Ureter (tissue), 1 donor: Measurements from ENCODE around the gene SLITRK4. TPM values are rescaled to one million over a fixed set of nuclear protein-coding genes. Genes with fewer than 3 reads are reported as not detected.

Experiments used
- DNase-seq: peaks from one replicate; pipeline ENCODE4 v3.0.0-alpha.2; 2020; ENCODE audit warnings: low spot score
- total RNA-seq: library from RNA; stranded (reverse); gene quantifications from one replicate; pipeline ENCODE4 v1.2.4, GENCODE V29; 2023
- donor health status: DM: yes; HTN: yes; CAD: no.

Gene SLITRK4, protein sequence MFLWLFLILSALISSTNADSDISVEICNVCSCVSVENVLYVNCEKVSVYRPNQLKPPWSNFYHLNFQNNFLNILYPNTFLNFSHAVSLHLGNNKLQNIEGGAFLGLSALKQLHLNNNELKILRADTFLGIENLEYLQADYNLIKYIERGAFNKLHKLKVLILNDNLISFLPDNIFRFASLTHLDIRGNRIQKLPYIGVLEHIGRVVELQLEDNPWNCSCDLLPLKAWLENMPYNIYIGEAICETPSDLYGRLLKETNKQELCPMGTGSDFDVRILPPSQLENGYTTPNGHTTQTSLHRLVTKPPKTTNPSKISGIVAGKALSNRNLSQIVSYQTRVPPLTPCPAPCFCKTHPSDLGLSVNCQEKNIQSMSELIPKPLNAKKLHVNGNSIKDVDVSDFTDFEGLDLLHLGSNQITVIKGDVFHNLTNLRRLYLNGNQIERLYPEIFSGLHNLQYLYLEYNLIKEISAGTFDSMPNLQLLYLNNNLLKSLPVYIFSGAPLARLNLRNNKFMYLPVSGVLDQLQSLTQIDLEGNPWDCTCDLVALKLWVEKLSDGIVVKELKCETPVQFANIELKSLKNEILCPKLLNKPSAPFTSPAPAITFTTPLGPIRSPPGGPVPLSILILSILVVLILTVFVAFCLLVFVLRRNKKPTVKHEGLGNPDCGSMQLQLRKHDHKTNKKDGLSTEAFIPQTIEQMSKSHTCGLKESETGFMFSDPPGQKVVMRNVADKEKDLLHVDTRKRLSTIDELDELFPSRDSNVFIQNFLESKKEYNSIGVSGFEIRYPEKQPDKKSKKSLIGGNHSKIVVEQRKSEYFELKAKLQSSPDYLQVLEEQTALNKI
- 0.18 TPM for total RNA-seq

DNA sequence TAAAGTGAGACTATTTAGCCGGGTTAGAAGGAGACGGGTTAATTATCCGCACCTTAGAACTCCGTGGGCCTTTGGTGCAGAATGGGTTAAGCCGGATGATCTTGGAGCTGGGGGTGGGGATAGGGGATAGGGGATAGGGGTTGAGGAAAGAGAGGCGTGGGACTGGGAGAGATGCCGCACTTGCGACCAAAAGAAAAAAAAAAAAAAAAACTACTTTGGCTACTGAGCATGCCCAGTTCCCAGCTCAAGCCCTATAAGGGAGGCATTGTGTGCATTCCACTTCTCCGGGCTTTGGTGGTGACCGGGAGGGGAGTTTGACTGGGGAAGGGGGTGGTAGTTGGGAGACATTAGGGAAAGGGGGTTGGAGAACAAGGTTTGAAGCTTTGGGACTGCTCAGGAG is at the start of gene SLITRK4:
SLITRK4 (minus strand) TSS at position 187 of the 400 bp plus-strand sequence. CDS start 4,993 bp downstream, outside the sequence.
- no peak for DNase-seq

DNA sequence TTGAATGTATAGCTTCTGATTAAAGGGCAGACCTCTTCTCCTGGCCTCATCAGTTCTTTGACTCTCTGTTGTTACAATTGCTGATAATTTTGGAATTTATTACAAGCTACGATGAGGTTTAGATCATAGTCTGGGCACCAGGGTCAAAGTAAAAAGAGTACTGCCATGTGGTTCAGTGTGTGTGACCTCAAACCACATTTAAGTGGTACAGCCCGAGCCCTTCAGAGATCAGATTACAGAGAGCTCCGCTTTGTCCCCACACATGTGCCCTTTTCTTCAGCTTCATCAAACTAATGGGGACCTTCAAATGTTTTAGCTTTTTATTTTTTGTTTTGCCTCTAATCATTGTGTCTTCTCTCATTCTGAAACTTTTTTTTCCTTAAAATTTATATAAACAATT is 47.6 kb upstream of the SLITRK4 start:
- no peak for DNase-seq

DNA sequence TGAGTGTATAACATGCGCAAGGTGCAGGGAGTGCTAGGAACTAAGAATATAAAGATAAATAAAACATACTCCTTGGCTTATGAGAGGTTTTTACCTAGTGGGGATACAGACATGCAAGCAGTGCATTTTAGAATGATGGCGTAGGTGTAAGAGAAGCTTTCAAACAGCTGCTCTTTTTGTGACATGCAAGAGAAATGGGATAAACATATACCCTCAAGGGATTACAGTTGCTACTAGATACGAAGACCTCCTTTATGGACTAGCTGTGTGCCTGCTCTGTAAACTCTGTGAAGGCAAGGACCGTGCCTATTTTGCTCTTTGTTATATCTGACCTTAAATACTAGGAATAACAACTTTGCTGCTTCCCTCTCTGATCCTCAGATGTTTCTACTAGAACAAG is 39.0 kb upstream of the SLITRK4 start:
- DNase-seq = no peak

DNA sequence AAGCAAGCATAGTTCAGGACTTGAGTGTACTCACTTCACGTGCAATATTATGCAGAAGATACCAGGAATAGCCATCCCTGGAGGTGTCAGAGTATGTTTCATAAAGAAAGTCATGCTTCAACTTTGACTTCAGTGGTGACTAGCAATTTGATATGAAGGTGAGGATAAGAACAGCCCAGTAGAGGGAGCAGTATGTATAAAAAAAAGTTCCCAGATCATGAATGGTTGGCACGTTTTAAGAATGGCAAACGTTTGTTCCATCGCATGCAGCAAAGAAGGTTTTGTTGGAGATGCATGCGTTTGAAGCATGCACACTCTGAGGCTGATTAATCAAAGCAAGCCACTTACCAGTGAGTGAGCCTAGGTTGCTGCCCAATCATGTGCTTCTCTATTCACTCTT is 33.5 kb upstream of the SLITRK4 start:
- no peak for DNase-seq

DNA sequence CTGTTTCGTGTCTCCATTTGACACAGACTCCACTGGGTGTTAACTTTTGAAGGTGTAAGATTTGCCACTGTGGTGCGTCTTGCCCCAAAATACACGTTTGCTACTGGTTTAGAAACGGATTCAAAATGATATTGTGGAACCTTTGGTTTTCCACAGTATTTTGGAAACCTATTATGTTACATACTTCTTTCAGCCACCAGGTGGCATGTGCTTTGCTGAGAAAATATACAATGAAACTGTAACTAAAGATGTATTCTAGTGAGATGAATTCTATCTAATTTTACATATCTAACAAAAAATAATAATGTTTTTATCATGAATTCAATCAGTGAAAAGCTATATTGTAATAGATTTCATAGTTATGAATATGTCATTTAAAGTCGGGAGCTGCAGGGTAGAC is 28.4 kb upstream of the SLITRK4 start:
- DNase-seq = no peak

DNA sequence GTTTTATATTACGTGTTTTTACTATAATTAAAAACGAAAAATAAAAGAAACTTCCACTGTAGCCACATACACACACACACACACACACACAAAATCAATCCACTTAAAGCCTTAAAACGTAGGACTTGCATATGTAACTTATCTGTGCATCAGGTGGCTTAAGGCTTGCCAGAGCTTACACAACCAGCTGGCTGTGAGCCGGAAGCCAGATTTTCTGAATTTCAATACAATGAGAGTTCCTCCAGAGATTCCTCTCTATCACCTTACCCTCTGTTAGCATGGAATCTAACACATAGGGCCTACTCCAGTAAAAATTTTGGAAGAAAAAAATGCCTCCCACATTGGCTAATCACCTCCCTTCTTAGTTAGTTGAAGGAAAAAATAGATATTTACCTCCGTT is 27.9 kb upstream of the SLITRK4 start:
- no peak for DNase-seq

DNA sequence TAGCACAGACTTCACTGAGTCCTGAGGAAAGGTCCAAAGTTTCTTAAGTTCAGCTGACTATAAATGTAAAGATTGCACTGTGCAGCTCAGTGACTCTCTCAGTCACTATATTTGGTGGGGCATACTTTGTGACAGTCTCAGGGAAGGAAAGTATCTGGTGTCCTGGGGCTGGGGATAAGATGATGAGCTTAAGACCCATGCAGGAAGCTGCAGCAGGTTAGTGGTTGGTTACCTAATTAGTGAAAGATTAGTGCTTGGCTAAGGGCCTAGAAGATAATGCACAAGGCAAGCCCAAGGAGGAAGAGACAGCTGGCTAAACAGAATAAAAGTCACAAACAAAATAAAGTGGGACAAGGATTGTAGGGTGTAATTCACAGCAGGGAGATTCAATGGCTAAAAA is 25.4 kb upstream of the SLITRK4 start:
- DNase-seq = no peak

DNA sequence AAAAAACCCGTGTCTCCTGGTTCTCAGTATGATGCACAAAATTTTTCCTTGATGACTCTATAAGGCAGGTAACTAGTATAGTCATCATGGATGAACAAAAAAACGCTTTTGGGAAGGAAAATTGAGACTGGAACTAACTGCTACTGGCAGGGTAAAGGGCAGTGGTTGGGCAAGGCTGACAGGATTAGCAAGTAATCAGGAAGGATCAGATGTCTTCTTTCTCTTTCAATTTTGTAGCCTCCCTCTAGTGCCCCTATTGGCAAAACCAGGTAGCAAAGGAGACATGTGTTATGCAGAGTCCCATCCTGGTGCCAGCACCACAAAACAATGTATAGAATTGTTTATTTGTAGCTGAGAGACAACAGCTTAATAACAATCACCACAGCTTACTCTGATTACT is 12.8 kb upstream of the SLITRK4 start:
- no peak for DNase-seq

DNA sequence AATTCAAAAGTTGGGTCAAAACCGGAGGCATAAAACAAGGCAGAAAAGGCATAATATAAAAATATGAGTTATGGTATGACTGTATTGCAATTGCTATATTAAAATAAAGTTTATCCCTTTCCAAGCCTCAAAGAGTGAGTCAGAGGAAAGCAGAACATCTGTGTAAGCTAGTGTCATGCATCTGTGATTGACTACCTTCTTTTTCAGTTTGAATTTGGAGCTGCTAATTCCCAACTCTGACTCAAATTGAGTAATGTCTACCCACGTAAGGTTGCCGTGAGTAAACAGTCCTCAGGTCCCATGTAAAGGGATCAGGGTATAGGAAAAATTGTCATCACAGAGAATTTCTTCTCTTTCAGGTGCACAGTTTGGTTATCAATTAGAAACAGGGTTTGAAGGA is 6.5 kb upstream of the SLITRK4 start:
- no peak for DNase-seq

DNA sequence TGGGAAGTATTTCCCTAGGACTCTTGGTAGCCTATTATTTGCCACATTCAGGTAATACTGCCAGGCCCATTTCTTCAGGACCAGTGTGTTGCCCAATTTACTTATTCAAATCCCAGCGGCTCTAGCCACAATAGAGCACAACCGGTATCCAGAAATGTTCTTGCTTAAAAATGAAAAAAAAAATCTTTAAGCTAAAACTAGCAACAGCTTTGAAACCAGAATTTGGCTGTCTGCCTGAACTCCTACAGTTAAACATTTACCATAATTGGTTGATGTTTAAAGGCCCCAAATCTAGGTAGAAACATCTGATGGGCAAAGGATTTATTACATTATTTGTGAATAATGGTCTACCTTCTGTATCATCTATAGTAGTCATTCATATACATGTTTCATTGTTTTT is 930 bp upstream of the SLITRK4 start:
- no peak for DNase-seq

DNA sequence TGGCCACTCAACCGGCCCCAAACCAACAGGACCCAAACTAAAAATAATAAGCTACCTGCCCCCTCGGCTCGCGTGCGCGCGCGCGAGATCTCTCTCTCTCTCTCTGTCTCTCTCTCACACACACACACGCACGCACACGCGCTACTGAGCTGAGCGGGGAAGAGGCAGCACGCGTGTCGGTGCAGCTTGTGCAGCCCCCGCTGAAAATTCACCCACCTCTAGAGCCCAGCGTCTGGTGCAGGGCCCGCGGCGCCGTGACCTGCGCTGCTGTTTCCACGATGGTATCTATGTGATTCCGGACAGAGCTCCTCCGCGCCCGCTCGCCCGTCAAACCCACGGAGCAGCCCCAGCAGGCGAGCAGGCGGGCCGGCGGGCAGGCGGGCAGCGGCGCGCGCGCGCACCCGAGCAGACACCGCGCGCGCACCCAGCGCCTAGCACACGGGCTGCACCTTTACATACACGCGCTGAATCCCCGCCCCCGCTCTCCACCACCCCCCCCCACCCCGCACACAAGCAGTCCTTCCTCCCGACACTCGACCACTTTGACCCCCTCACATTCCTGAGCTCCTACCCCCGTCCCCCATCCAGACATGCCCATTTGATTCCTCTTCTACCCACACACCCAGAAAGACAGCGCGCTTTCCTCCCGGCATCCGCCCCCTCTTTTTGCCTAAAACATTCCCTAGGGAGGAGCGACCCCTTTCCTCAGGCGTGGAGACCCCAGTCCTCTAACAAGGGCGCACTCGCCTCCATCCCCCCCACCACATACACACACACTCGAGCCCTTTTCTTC is 1.0 kb downstream of the SLITRK4 start:
- no peak for DNase-seq

DNA sequence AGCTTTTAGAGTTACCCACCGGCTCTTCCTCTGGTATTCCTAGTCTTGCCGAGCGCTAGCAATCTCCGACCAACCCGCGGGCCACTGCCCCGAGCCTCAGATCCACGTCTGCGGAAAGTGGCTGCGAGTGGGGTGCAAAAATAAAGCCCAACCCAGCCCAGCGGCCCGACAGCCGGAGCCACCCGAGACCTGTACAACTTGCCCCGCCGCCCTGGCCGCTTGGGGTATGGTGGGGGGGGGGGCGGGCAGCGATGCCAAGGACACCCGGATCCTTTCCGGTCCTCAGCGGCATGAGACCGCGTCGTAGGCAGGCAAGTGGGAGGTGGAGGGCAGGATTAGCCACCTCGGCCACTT is 1.6 kb downstream of the SLITRK4 start:
- DNase-seq = no peak

DNA sequence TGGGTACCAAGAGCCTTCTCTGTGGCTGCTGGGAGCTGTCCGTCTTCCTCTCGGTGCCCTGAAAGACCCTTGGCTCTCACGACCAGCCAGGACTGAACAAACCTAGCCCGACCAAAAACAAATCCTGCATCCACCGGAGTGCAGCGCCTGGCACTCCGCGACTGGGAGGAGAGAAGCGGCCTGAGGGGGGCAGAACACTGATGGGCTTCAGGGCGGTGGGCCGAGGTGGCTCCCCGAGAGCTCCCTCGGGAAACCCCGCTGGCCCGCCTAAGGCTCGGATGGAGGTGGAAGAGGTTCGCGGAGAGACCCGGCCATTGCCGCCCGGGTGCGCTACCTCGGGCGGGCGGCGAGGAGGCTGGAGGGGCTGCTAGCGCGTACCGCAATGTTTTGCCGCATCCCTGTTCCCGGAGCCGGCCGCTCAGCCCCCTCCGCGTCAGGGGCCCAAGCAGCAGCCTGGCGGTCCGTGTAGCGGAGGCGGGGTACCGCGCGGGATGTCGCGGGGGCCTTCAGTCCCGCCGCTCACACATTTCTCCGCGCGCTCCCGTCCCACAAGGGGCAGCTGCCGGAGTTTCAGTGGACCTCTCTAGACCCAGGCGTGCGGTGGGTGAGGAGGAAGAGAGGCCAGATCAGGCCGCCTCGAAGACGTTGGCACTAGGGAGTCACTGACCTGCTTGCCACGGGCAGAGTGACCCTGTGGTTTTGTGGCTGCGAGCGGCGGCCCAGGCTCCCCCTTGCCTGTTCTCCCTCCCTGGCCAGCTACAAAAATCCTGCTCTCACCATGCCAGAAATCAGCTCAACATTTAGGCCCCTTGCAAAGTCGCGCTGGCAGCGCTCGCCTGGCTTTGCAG is 2.2 kb downstream of the SLITRK4 start:
- DNase-seq = no peak

DNA sequence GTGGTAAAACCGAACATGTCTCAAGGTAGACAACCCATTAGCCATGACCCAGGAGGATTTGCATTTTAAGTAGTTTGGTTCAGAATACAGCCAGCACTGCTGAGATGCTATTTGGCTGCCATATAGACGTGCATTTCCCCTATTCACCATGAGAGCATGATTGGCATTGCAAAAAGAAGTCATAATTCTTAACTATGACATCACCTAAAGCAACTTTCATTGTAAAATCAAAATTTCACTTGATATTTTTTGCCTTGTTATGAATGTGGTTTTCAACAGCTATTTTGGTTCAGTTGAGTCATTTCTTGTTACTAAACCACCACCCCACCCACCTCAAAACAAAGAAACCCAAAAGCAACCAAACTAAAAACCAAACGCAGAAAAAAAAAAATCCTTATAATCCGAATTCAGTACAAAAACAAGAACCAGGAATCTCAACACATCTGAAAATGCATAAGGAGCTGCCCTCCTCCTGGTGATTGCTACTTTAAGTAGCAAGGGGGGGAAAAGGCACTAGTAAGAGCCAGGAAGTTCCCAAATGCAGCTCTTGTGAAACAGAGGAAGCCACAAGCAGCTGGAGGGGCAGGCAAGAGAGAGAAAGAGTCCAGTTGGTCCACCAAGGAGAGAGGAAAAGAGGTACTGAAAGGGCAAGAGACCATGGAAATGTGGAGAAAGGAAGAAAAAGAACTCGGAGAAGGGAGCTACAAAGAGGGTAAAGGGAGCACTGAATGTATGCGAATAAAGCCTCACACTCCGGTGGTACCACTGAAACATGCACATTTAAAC is 3.1 kb downstream of the SLITRK4 start:
- no peak for DNase-seq

DNA sequence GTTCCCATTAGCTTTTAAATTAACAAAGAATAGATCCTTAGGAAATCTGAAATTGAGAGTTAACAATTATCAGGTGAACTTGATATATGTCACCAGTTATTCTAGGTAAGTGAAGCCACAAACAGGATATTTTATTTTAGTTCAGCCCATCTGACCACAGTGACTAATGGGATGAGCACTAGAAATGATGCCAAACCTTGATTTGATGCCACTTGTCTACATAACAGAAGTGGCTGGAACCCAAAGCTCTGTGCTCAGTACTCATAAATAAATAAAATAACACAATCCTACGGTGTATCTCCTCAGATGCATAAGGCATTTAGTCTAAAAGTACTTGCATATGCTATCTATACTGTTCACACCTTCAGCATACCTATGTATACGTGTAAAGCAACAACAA is 12.2 kb downstream of the SLITRK4 start:
- no peak for DNase-seq

DNA sequence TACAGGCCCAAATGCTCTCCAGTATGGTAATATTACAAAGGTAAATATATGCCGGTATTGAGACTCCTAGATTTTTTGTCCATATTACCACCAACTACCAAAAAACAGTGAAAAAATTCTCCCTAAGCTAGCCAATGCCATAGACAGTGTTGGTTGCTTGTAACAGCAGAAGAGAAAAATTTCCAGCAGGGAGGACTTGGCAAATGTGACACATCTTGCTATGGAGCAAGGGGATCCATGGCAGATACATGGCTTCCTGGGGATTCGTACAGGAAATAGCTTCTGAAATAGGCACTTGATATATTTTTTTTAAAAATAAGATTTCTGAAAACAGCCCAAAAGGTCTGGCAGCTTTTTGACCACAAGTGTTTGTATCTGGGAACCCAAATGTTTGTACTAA is 14.6 kb downstream of the SLITRK4 start:
- no peak for DNase-seq

DNA sequence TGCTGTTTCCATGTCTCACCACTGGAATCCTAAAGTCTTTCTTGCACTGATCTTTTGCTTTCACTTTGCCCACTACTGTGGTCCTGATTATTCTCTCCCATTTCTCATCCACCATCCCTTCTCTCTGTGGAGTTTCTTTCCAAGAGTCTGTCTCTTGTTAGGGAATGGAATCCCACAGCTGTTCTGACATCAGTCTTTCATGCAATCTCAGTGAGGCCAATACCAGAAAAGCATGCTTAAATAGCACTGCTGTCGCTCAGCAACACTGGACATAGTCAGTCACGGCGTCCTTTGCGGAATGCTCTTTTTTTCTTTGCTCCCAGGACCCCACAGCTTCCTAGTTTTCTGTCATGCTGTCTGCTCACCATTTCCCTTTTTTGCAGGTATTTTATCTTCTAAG is 20.1 kb downstream of the SLITRK4 start:
- DNase-seq = no peak

DNA sequence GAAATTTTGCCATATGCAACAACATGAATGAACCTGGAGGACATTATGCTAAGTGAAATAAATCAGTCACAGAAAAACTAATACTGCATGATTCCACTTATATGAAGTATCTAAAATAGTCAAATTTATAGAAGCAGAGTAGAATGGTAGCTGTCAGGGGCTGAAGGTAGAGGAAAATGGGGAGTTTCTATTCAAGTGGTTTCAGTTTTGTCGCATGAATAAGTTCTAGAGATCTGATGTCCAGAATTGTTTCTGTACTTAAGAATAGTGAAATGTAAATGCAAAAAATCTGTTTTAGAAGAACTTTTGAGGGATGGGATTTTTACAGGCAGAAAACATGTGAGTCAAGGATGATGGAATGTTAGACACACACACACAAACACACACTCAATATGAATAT is 34.1 kb downstream of the SLITRK4 start:
- no peak for DNase-seq

DNA sequence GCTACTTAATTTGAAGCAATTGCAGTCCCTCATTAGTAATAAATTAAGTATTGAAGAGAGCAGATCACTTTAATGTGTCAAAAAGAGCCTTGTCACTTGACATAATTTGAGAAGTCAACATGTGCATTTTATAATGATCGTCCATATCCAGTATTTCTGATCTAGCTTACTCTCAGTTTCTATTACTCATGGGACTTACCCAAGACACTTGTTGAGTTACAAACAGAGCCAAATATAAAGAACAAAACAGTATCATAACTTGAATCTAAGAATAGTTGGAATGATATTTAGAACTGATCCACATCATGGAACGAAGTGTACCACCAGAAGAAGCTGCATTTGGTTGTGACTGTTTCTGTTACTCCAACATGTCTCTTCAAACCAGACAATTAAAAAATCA is 54.7 kb downstream of the SLITRK4 start:
- DNase-seq = no peak

DNA sequence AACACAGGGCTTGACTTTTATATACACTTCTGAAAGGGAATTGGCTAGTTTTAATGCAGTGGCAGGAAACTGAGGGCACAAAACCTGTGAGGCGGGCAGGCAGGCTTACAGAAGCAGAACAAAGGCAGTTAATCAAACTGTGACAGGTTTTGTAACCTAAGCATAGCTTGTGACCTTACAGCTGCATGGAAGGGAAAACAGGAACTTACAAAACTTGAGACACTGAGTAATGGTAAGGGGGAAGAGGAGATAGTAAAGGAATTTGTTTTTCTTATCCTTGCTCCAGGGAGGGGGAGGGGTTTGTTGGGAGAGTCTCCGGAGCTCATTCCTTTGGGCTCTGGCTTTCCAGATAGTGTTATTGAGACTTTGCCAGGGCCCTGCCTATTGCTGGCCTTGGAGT is 55.6 kb downstream of the SLITRK4 start:
- no peak for DNase-seq
